Fibroblast of lung (primary cell): ENCODE measurements around the gene PCSK6.

Experiments used
- EZH2 ChIP-seq: IDR thresholded peaks from 2 replicates; pipeline ENCODE4 v1.5.1; 2012; ENCODE audit warnings: low read length, control low read depth, mild to moderate bottlenecking; ENCODE audit errors: missing control alignments
- TF ChIP-seq, protein P1 (sequence below), 2 donors: IDR thresholded peaks in 1 of 2; conservative IDR thresholded peaks in 1 of 2; 1 replicate in 1 of 2; 2 replicates in 1 of 2; pipeline ENCODE4 v1.5.1; 2011 to 2012; ENCODE audit warnings: low read length in 2 of 2, control low read depth in 1 of 2, inconsistent platforms in 1 of 2, low read depth in 1 of 2, mild to moderate bottlenecking in 1 of 2

DNA sequence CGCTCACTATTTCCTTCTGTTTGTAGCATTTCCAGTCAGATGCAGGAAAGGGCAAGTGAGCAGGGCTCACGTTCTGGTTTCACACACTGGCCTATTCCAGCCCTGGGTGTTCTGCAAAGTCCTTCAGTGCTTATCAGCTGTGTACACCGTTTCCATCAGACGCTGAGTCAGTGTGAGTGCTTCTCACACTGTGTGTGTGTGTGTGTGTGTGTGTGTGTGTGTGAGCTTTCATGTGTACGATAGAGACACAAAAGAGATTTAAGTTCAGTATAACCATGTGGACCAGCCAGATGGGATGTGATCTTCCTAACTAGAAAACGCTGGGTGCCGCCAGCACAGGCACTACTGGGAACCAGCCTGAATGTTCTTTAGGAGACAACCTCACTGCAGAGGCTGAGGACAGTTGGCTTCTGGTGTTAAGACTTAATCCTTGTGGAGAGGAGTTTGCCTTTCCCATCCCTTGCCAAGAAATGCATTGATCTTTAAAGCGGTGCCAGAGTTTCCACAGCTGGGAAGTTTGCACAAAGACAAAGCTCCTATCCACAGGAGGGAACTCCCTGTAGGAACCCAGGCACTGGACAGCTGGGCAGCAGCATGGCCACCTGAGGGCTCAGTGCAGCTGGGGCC is 233.8 kb downstream of the PCSK6 start:
- TF ChIP-seq EZH2, result no peak
- TF ChIP-seq, protein P1, sequence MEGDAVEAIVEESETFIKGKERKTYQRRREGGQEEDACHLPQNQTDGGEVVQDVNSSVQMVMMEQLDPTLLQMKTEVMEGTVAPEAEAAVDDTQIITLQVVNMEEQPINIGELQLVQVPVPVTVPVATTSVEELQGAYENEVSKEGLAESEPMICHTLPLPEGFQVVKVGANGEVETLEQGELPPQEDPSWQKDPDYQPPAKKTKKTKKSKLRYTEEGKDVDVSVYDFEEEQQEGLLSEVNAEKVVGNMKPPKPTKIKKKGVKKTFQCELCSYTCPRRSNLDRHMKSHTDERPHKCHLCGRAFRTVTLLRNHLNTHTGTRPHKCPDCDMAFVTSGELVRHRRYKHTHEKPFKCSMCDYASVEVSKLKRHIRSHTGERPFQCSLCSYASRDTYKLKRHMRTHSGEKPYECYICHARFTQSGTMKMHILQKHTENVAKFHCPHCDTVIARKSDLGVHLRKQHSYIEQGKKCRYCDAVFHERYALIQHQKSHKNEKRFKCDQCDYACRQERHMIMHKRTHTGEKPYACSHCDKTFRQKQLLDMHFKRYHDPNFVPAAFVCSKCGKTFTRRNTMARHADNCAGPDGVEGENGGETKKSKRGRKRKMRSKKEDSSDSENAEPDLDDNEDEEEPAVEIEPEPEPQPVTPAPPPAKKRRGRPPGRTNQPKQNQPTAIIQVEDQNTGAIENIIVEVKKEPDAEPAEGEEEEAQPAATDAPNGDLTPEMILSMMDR (conservative IDR thresholded peaks at IDR 0.05 in 1 of 2, IDR thresholded peaks at IDR 0.05 in 1 of 2; ENCODE audit: low read depth in 1 of 2, low read length in 2 of 2), result no peak
